Smooth muscle cell (in vitro differentiated cells): ENCODE data around the gene ZBP1. TPM values are rescaled to one million over a fixed set of nuclear protein-coding genes. Genes with fewer than 3 reads are reported as not detected.

ENCODE experiments used
- DNase-seq: peaks from one replicate; lab custom pipeline; 2025; ENCODE audit not compliant: unreplicated experiment; lab: John Stamatoyannopoulos, UW
- H2AFZ ChIP-seq: fragments of 200-600 bp; sonication (generic); 2 replicates; pipeline ENCODE4 v1.6.0; 2016; ENCODE audit warnings: antibody characterized with exemption, low read depth, mild to moderate bottlenecking
- H3F3A ChIP-seq: fragments of 200-600 bp; sonication (generic); 2 replicates; pipeline ENCODE4 v1.6.0; 2017; ENCODE audit warnings: antibody characterized with exemption, low read depth
- H3K27ac ChIP-seq: fragments of 200-600 bp; sonication (generic); 2 replicates; pipeline ENCODE4 v1.5.1; 2016; ENCODE audit warnings: low read depth, mild to moderate bottlenecking
- H3K27me3 ChIP-seq: fragments of 200-600 bp; sonication (generic); 2 replicates; pipeline ENCODE4 v1.6.1; 2016; ENCODE audit warnings: low read depth, mild to moderate bottlenecking
- H3K36me3 ChIP-seq: fragments of 200-600 bp; sonication (generic); 2 replicates; pipeline ENCODE4 v1.5.1; 2016; ENCODE audit warnings: low read depth
- H3K4me1 ChIP-seq: fragments of 200-600 bp; sonication (generic); 2 replicates; pipeline ENCODE4 v1.5.1; 2016; ENCODE audit warnings: low read depth
- H3K4me2 ChIP-seq: fragments of 200-600 bp; sonication (generic); 2 replicates; pipeline ENCODE4 v1.6.0; 2016; ENCODE audit warnings: mild to moderate bottlenecking
- H3K4me3 ChIP-seq: fragments of 200-600 bp; sonication (generic); 2 replicates; pipeline ENCODE4 v1.5.1; 2016; ENCODE audit warnings: mild to moderate bottlenecking
- H3K79me2 ChIP-seq: fragments of 200-600 bp; sonication (generic); 2 replicates; pipeline ENCODE4 v1.6.0; 2016; ENCODE audit warnings: low read depth, mild to moderate bottlenecking
- H3K9ac ChIP-seq: fragments of 200-600 bp; sonication (generic); 2 replicates; pipeline ENCODE4 v1.6.0; 2016; ENCODE audit warnings: low read depth
- H3K9me3 ChIP-seq: fragments of 200-600 bp; sonication (generic); replicated peaks from 2 replicates; pipeline ENCODE4 v1.5.1; 2016; ENCODE audit warnings: low read depth
- H4K20me1 ChIP-seq: fragments of 200-600 bp; sonication (generic); 2 replicates; pipeline ENCODE4 v1.6.0; 2016; ENCODE audit warnings: low read depth
- CTCF ChIP-seq: fragments of 200-600 bp; sonication (generic); IDR thresholded peaks from 2 replicates; pipeline ENCODE4 v1.5.1; 2017; ENCODE audit warnings: borderline replicate concordance, mild to moderate bottlenecking, antibody characterized with exemption; ENCODE audit not compliant: insufficient read depth, poor library complexity, severe bottlenecking
- WGBS: methylation state at CpG from one replicate; pipeline ENCODE4 v1.1.7; 2016; ENCODE audit warnings: low lambda C conversion rate; 5-methylcytosine and 5-hydroxymethylcytosine counted together
- polyA plus RNA-seq: library from polyadenylated mRNA; unstranded; fragments of >200 nt; fragmentation: Nextera tagmentation; extraction: Ambion mirVana; gene quantifications from 2 replicates; pipeline ENCODE4 v1.2.1, GENCODE V29; 2016
- total RNA-seq: library from RNA; depleted of rRNA; stranded (reverse); fragments of >200 nt; gene quantifications from 2 replicates; pipeline ENCODE4 v1.2.3, GENCODE V29; 2014

The ZBP1 gene
- total and polyA plus RNA-seq, 2 experiments from 2014 or later = not detected

GRCh38 chr20:57619051-57619831 lies 985 bp downstream of the ZBP1 start:
- no peaks in the 10 kb centered on the region for H3F3A ChIP-seq
- peaks cover 4% of the 10 kb centered on the region for H3K27me3 ChIP-seq
- no peak overlapping the region for H3K27ac ChIP-seq
- no peak overlapping the region for H3K4me3 ChIP-seq
- H3K9me3 ChIP-seq = no peaks in the 10 kb centered on the region
- no peak overlapping the region for H3K9ac ChIP-seq
- H3K79me2 ChIP-seq = no peaks in the 10 kb centered on the region
- no peaks in the 10 kb centered on the region for H4K20me1 ChIP-seq
- 87% methylated on average over 19 of the region's 19 CpGs for WGBS
- H2AFZ ChIP-seq = no peak overlapping the region
- TF ChIP-seq CTCF = no peak
- H3K4me1 ChIP-seq = no peaks in the 10 kb centered on the region
- no peak for DNase-seq
- H3K36me3 ChIP-seq = no peaks in the 10 kb centered on the region
- H3K4me2 ChIP-seq = no peak overlapping the region

- Histone ChIP-seq H3K27ac (no peak overlapping the region), H3K4me2 (no peak overlapping the region), H2AFZ (no peak overlapping the region), H3F3A (no peaks in the 10 kb centered on the region), H4K20me1 (no peaks in the 10 kb centered on the region), H3K4me3 (no peak overlapping the region), H3K4me1 (no peaks in the 10 kb centered on the region), H3K36me3 (no peaks in the 10 kb centered on the region), H3K79me2 (no peaks in the 10 kb centered on the region), H3K27me3 (peaks cover 4% of the 10 kb centered on the region), H3K9me3 (no peaks in the 10 kb centered on the region), H3K9ac (no peak overlapping the region)
- no peak for TF ChIP-seq CTCF
- WGBS = 95% methylated on average over 6 of the region's 6 CpGs
- no peak for DNase-seq
Observed at GRCh38 chr20:57618764-57619050, 1.5 kb downstream of the ZBP1 start.

DNA sequence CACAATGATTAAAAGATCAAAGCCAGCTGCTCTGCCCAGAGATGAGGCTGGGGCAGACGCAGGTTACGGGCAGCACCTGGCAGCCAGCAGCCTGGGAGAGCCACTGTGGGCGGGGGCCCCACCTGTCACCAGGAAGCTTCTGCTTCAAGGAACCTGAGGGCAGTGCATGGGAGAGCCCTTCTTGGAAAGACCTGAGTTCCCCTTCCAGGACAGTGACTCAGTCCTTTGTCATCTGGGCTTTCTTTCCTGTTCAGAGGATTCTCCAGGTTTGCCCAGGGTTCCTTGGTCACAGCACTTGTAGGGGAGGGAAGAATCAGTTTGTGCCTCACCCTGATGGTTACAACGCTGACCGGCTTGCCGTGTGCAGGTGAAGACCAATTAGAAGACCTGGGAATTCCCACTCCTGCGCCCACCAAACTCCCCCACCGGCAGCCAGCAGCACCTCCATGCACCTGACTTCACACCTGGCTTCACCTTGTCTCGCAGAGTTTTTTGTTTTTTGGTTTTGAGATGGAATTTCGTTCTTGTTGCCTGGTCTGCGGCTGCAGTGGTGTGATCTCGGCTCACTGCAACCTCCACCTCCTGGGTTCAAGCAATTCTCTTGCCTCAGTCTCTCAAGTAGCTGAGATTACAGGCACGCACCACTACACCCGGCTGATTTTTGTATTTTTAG lies 2.0 kb downstream of the ZBP1 start:
- Histone ChIP-seq H3K4me1 (no peaks in the 10 kb centered on the region), H3K4me3 (no peak overlapping the region), H3F3A (no peaks in the 10 kb centered on the region), H3K36me3 (no peaks in the 10 kb centered on the region), H3K4me2 (no peak overlapping the region), H3K9ac (no peak overlapping the region), H4K20me1 (no peaks in the 10 kb centered on the region), H2AFZ (no peak overlapping the region), H3K9me3 (no peaks in the 10 kb centered on the region), H3K27me3 (peaks cover 4% of the 10 kb centered on the region), H3K27ac (no peak overlapping the region), H3K79me2 (no peaks in the 10 kb centered on the region)
- WGBS = 79% methylated on average over 14 of the region's 14 CpGs
- DNase-seq = no peak
- no peak for TF ChIP-seq CTCF
